Chondrocyte (in vitro differentiated cells): ENCODE measurements around the gene BDH1. TPM values are rescaled to one million over a fixed set of nuclear protein-coding genes. Genes with fewer than 3 reads are reported as not detected.
"Not testable (repeated sequence)": the region's sequence is repeated elsewhere in the genome, so short reads cannot be mapped to it uniquely, and the experiment has no call there.

Source experiments
- DNase-seq: peaks from one replicate; pipeline ENCODE4 v3.0.0; 2021; ENCODE audit warnings: mixed read lengths, low spot score
- H3K27ac Mint-ChIP-seq: one replicate; pipeline ENCODE4 v1.8.0; 2021; ENCODE audit warnings: mild to moderate bottlenecking, moderate library complexity, mixed read lengths; ENCODE audit not compliant: unreplicated experiment
- H3K27me3 Mint-ChIP-seq: 2 replicates; pipeline ENCODE4 v1.8.0; 2021; ENCODE audit warnings: low read depth, mixed read lengths
- H3K36me3 Mint-ChIP-seq: 2 replicates; pipeline ENCODE4 v1.8.0; 2021; ENCODE audit warnings: low read depth, mixed read lengths
- H3K4me1 Mint-ChIP-seq: 2 replicates; pipeline ENCODE4 v1.8.0; 2021; ENCODE audit warnings: low read depth, mild to moderate bottlenecking, mixed read lengths
- H3K4me3 Mint-ChIP-seq: one replicate; pipeline ENCODE4 v1.8.0; 2021; ENCODE audit warnings: mild to moderate bottlenecking, moderate library complexity, mixed read lengths; ENCODE audit not compliant: unreplicated experiment
- H3K9me3 Mint-ChIP-seq: 2 replicates; pipeline ENCODE4 v1.8.0; 2021; ENCODE audit warnings: low read depth, mixed read lengths
- total RNA-seq: library from RNA; stranded (reverse); gene quantifications from 3 replicates; pipeline ENCODE4 v1.2.1, GENCODE V29; 2021
- TF ChIP-seq, protein P1 (sequence below): fragments of 200-600 bp; sonication (generic); IDR thresholded peaks from 2 replicates; pipeline ENCODE4 v1.5.0; 2021; ENCODE audit warnings: antibody characterized with exemption, mild to moderate bottlenecking, moderate library complexity

Gene BDH1
- total RNA-seq, 1 donor from 2014 or later = 8.4 TPM

DNA sequence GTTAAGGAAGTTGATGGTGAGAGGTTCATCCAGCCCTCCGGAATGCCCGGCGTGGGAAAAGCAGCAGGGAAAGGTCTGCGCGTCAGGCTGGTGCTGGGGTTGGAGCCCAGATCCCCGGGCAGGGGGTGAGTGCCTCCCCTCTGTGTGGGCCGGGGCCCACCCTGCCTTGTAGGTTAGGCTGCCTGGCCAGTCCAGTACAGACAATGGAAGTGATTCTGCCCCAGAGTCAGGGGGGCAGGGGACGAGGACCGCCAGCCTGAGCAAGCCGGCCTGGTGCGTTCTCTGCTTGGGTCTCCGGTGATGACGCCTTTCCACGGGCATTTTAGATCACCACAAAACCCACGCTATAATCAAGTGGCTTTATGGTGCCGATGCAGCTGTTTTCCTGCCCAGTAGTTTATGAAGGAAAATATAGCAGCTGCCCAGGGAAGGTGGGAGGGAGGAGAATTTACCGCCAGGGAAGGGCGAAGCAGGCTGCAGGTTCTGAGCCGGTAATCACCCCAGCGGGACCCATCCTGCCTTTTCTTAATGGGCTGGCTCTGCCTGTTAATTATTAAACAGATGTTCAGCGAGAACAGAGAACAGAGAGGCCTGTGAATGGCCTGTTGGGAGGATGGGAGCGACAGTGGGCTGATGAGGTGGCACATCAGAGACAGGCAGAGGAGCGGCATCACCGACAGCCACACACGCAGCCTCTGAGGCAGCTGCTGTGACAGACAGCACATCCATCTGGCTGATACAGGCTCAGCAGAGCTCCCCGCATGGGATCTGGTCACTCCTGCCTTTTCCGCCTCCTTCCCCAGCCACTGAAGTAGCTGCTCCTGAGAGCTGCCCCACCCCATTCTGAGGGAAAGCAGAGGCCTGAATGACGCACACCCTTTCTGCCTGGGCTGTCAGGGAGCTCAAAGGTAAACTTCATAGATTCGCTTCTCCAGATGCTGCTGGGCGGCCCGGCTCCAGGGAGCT, 35.2 kb downstream of the BDH1 start:
- peaks cover 44% of the 10 kb centered on the region for H3K4me1 Mint-ChIP-seq
- H3K27me3 Mint-ChIP-seq = no peaks in the 10 kb centered on the region
- peak overlapping the region; percentile 4 for H3K4me3 Mint-ChIP-seq
- H3K27ac Mint-ChIP-seq = peak overlapping the region; percentile 89
- TF ChIP-seq, protein P1, sequence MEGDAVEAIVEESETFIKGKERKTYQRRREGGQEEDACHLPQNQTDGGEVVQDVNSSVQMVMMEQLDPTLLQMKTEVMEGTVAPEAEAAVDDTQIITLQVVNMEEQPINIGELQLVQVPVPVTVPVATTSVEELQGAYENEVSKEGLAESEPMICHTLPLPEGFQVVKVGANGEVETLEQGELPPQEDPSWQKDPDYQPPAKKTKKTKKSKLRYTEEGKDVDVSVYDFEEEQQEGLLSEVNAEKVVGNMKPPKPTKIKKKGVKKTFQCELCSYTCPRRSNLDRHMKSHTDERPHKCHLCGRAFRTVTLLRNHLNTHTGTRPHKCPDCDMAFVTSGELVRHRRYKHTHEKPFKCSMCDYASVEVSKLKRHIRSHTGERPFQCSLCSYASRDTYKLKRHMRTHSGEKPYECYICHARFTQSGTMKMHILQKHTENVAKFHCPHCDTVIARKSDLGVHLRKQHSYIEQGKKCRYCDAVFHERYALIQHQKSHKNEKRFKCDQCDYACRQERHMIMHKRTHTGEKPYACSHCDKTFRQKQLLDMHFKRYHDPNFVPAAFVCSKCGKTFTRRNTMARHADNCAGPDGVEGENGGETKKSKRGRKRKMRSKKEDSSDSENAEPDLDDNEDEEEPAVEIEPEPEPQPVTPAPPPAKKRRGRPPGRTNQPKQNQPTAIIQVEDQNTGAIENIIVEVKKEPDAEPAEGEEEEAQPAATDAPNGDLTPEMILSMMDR = no peak
- H3K9me3 Mint-ChIP-seq = no peaks in the 10 kb centered on the region
- H3K36me3 Mint-ChIP-seq = no peaks in the 10 kb centered on the region
- DNase-seq = peak; percentile 79

DNA sequence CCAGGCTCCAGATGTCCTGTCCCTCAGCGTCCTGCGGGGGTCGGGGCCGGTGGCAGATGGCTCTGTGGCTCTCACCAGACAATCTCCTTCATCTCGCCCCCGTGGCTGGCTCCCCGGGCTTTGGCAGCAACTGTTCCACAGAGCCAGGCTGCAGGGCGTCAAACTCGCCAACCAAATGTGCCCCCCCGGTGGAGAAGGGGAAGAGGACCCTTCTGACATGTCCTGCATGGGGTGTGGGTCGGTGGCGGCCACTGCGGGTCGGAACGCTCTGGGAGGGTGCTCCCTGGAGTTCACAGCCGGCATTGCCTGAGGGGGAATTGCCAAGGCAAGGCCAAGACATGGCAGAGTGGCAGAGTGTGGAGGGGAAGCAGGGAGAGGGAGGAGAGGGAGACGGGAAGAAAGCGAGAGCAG, 36.0 kb downstream of the BDH1 start:
- peak overlapping the region; percentile 89 for H3K27ac Mint-ChIP-seq
- H3K9me3 Mint-ChIP-seq = no peaks in the 10 kb centered on the region

DNA sequence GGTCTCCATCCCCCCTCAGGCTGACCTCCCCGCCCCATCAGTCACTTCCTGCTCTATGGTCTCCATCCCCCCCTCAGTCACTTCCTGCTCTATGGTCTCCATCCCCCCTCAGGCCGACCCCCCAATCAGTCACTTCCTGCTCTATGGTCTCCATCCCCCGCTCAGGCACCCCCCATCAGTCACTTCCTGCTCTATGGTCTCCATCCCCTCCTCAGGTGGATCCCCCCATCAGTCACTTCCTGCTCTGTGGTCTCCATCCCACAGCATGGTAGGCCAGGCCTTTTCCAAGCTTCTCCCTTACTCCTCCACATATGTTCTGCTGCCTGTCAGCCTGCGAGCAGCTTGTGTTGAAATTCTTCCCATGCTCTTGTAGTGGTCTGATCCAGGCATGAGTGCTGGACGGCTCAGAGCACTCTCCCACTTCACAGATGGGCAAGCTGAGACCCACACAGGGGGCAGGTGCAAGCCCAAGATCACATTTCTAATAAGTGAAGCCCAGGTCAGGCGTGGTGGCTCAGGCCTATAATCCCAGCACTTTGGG, 36.8 kb downstream of the BDH1 start:
- Mint-ChIP-seq H3K27ac (peak overlapping the region; percentile 73), H3K4me3 (no peak overlapping the region), H3K4me1 (peaks cover 44% of the 10 kb centered on the region), H3K36me3 (no peaks in the 10 kb centered on the region), H3K27me3 (no peaks in the 10 kb centered on the region), H3K9me3 (no peaks in the 10 kb centered on the region)
- TF ChIP-seq, protein P1 = no peak
- peak; percentile 30 for DNase-seq

More for the DNA sequence above, 36.0 kb downstream of the BDH1 start:
- Mint-ChIP-seq H3K27me3 (no peaks in the 10 kb centered on the region), H3K4me1 (peaks cover 44% of the 10 kb centered on the region), H3K36me3 (no peaks in the 10 kb centered on the region), H3K4me3 (no peak overlapping the region)
- TF ChIP-seq, protein P1 = peak; percentile 19
- DNase-seq = peak; percentile 90

DNA sequence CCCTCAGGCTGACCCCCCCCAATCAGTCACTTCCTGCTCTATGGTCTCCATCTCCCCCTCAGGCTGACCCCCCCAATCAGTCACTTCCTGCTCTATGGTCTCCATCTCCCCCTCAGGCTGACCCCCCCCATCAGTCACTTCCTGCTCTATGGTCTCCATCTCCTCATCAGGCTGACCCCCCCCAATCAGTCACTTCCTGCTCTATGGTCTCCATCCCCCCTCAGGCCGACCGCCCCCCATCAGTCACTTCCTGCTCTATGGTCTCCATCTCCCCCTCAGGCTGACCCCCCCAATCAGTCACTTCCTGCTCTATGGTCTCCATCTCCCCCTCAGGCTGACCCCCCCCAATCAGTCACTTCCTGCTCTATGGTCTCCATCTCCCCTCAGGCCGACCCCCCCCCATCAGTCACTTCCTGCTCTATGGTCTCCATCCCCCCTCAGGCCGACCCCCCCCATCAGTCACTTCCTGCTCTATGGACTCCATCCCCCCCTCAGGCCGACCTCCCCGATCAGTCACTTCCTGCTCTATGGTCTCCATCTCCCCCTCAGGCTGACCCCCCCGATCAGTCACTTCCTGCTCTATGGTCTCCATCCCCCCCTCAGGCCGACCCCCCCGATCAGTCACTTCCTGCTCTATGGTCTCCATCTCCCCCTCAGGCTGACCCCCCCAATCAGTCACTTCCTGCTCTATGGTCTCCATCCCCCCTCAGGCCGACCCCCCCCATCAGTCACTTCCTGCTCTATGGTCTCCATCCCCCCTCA, 37.7 kb downstream of the BDH1 start:
- peaks cover 42% of the 10 kb centered on the region for H3K4me1 Mint-ChIP-seq
- H3K27me3 Mint-ChIP-seq, H3K27ac Mint-ChIP-seq, DNase-seq, H3K36me3 Mint-ChIP-seq, H3K9me3 Mint-ChIP-seq, H3K4me3 Mint-ChIP-seq: not testable (repeated sequence)

DNA sequence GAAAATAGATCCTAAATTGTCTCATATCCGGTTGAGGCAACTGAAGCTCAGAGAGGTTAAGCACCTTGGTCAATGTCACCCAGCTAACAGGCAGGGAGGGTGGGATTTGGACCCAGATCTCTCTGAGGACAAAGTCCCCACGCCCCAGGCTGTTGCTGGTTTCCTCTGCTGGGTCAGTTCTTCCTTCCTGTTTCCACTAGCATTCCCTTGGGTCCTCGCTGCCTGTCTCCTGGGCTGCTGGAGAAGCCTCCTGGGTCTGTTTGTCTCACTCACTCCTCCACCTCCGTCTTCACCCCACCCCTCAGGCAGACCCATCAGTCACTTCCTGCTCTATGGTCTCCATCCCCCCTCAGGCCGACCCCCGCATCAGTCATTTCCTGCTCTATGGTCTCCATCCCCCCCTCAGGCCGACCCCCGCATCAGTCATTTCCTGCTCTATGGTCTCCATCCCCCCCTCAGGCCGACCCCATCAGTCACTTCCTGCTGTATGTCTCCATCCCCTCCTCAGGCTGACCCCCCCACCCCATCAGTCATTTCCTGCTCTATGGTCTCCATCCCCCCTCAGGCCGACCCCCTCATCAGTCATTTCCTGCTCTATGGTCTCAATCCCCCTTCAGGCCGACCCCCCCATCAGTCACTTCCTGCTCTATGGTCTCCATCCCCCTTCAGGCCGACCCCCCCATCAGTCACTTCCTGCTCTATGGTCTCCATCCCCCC, 38.7 kb downstream of the BDH1 start:
- H3K27me3 Mint-ChIP-seq, H3K36me3 Mint-ChIP-seq, H3K4me3 Mint-ChIP-seq, DNase-seq, H3K9me3 Mint-ChIP-seq: not testable (repeated sequence)
- Mint-ChIP-seq H3K4me1 (peaks cover 34% of the 10 kb centered on the region), H3K27ac (peak overlapping the region; percentile 91)
